Pons (tissue), 1 donor: ENCODE data around the gene THSD7B.
"Not testable (repeated sequence)": the region's sequence is repeated elsewhere in the genome, so short reads cannot be mapped to it uniquely, and the experiment has no call there.

Source experiments
- DNase-seq: peaks from one replicate; pipeline ENCODE4 v3.0.0-alpha.2; 2016; ENCODE audit warnings: low spot score

The THSD7B gene

DNA sequence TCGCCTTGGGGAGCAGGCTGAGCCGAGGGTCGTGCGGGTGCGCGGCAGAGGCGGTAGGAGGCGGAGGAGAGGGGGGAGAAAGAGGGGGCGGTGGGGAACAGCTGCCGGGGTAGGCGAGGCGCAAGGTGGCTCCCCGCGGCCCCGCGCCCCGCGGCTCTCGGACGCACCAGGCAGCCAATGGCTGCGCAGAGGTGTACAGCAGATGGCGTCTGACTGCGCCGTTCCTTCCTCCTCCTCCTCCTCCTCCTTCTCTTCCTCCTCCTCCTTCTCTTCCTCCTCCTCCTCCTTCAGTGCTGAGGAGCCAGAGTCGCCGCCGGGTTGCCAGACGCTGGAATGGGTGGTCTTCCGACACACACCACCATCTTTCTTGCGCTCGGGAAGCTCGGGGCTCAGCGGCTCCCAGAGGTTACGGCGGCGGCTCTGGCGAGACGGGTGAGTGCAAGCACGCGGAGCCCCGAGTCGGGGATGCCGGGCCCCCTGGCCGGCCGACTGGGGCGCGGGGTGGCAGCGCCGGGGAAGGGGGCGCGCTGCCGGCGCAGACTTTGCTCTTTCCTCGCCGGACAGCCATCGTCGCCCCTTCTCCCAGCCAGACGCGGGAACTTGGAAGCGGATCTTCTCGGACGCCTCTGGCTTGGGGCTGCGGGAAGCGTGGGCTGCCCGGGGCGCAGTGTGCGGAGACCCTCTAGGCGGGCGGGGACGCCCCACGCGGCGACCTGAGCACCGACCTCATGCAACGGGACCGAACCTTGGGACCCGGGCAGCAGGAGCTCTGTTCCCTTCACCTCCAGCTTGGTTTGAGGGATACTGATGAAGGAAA lies at the start of gene THSD7B:
Gene THSD7B (plus strand): TSS at position 290 of the 817 bp plus-strand sequence. CDS start 116,634 bp downstream, outside the sequence.
- DNase-seq: no peak

DNA sequence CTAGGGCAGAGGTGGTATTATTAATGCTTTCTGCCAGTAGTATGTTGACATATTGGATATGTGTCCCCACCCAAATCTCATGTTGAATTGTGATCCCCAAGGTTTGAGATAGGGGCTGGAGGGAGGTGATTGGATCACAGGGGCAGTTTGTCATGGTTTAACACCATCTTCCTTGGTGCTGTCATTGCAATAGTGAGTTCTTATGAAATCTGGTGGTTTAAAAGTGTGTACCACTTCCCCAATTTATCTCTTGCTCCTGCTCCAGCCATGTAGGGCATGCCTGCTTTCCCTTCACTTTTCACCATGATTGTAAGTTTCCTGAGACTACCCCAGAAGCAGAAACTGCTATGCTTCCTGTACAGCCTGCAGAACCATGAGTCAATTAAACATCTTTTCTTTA lies 47.1 kb upstream of the THSD7B start:
- DNase-seq: no peak

- DNase-seq: no peak
Observed at GRCh38 chr2:136727973-136728699, 37.2 kb upstream of the THSD7B start.

GRCh38 chr2:136736236-136736635 lies 29.1 kb upstream of the THSD7B start:
- no peak for DNase-seq

DNA sequence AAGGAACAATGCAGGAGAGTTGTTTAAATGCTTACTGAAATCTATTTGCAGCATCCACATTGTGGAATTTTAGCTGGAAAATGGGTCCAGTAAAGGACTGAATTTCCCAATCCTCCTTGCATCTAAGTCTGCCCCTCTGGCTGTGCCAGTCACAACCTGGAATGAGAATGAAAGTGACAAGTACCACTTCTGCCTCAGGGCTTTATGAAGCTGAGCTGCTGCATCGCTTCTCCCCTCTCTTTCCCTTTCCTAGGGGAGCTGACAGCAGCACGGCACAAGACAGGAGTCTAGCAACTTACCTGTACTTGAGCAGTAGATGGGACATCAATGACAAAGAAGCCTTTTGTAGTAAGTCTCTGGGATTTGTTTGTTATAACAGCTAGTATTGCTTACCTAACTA lies 27.3 kb upstream of the THSD7B start:
- DNase-seq: no peak

- no peak for DNase-seq
Observed at GRCh38 chr2:136741471-136741870, 23.9 kb upstream of the THSD7B start.

DNA sequence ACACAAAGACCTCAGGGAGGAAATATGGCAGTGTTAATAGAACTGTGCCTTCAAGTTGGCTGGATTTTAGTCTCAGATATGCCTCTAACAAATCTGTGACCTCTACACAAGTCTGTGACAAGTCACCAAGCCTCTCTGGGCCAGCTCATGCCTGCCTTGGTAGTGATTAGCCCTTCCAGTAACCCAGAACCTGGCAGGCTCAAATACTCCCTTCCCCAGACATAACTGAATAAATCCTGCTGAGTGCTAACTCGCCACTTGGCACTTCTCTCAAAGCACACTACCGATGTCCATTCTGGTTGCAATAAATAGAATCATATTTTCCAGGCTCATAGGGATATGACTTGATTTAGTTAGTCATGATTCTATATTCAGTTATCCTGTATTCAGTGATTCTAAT lies 15.3 kb upstream of the THSD7B start:
- no peak for DNase-seq

DNA sequence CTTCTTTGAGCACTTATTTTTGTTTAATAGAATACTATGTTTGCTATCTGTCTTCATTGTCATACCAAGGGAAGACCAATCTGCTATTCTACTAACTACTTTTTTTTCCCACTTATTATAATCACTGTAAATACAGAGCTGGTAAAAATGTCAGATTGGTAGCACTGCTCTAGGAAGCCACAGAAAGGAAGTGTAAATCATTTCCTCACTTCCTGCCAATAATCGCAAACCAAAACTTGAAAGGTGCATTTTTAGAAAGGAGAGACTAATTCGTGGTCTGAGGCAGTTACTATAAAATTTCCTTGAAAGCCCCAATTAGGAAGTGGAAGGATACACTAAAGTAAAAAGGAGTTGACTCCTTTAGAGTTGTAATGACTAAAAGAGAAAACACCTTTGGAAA lies 13.9 kb upstream of the THSD7B start:
- DNase-seq: no peak

DNA sequence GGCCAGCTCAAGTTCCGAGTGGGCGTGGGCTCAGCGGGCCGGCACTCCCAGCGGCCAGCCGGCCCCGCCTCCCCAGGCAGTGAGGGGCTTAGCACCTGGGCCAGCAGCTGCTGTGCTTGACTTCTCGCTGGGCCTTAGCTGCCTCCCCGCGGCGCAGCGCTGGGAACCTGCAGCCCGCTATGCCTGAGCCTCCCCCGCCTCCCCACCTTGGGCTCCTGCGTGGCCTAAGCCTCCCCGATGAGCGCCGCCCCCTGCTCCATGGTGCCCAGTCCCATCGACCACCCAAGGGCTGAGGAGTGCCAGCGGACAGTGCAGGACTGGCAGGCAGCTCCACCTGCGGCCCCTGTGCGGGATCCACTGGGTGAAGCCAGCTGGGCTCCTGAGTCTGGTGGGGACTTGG lies 6.8 kb upstream of the THSD7B start:
- not testable (repeated sequence) for DNase-seq

GRCh38 chr2:136764452-136765255 lies 691 bp upstream of the THSD7B start:
- DNase-seq: no peak

DNA sequence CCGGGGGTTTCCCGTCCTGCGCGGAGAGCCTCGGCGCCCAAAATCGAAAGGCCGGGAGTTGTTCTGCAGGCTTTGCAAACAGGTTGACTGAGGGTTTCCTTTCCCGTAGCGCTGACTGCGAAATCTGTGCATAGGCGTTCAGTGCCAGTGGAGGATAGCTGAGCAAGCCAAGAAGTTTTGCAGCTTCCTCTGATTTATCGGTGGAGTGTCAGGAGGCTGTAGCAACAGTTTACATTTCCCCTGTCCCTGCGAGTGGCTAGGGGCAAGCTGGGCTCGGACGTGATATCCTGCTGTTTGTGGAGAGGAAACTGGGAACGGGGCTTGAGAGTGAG lies 694 bp downstream of the THSD7B start:
- DNase-seq: no peak

- DNase-seq: no peak
Observed at GRCh38 chr2:136767030-136767429, 1.7 kb downstream of the THSD7B start.

DNA sequence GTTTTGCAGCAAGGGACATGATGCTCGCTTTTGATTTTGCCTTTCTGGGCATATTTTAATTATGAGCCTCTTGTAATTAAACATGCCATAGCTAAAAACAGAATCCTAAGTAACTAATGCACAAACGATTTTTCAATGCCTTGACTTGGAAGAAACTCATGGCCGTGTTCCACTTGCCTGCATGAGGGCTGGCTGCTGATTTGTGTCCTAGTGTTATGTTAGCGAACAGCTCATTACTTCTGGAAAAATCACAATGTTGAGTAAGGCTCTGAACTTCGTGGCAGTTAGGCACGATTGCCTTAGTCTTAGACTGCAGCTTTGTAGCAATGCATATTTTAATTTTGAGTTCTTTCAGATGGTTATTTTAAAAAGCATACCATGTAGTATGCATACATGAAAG lies 4.5 kb downstream of the THSD7B start:
- DNase-seq: no peak

DNA sequence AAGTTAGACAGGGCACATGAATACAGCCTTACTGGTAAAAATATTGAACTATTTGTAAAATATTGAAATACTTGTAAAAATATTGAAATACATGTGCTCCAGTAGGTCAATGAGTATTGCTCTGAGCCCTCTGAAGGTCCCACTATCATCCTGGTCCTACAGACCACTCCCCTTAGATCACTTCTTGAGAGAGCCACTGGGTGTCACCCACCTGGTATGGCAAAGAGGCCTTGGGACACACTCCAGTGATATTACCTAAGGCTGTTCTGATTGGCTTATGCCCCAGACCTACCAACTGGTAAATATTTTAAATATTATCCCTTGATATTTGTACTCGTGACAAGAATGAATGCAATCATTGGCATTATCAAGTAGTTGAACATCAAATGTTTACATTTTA lies 5.0 kb downstream of the THSD7B start:
- DNase-seq: no peak

DNA sequence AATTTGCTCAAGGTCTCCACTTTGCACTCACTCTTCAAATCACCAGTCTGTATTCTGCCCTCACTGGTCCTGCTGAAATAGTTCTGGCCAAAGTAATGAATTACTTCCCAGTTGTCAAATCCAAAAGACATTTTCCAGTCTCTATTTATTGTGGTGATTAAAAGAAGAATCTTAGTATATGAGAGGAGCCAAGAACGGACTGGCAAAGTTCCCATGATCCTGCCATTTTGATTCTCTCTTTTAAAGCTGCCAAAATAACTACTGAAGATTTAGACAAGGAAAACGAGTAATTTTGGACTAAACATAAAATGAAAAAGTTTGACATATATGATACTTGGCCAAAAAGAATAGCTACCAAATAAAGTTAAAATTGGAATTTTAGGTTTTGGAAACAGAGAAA lies 12.0 kb downstream of the THSD7B start:
- DNase-seq: no peak

DNA sequence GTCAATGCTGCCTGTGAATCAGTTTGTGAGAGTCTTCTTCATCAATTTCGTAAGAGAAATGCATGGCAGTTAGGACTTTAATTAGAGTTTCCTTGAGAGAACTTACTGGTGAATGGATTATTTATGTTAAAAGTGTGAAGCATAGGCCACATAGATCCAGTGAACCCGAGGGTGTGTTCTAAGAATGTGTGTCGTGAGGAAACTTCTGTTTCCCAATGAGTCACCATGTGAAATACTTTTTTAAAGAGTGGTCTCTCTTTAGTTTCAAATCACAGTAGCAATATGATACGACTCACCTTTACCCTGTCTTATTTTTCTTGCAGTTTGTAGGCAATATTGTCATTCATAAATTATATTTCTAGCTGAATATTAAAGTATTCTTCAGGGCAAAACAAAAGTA lies 18.5 kb downstream of the THSD7B start:
- no peak for DNase-seq

DNA sequence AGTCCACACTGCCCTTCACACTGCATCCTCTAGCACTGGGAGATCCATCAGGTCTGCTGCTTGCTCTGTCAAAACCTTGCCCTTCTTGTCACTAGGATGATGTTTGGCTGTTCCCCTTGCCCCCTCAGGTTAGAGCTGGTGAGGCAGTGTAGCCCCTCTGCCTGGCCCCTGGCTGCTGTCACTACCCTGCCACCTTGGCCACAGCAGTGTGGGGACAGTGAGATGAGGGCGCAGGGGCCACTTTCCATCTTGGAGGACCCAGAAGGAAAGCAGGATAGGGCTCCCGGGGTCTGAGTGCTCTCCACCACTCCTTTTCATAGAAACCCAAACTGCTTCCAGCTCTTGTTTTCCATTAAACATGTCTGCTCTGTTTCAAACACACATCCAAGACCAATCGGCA lies 19.9 kb downstream of the THSD7B start:
- no peak for DNase-seq

- DNase-seq: no peak
Observed at GRCh38 chr2:136787970-136788369, 22.6 kb downstream of the THSD7B start.

DNA sequence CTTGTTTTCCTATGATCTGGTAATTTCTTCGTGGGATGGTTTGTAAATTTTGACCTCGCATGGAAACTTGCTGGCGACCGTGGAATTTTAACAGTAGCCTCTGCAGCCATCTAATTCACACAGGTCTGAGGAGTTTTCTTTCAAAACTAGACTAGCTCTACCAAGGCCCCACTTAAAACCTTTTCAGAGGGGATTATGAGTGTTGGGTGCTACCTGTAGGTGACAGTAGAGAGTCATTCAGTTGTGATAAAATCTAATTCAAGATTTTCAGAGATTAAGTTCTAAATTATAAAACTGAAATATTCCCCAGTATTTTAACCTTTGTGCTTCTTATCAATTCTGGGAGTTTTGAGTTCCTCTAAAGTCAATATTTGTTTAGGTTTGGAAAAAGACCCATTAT lies 31.0 kb downstream of the THSD7B start:
- no peak for DNase-seq

DNA sequence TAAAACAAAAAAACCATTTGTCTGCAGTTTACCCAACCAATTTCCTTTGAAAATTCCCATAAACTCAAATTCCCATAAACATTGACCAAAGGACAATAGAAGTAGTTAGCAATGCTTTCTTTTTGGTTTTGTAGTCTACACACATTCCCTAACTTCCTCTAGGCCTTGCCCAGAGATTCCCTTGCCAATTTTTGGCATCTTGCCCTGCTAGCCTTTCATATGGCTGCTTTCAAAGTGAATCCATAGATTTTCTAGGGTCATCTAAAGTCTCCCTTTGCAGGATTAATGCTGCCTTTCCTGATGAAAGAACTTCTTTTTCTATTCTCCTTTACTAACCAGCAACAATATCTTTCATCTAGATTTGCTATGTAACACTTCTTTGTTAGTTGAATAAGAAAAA lies 33.4 kb downstream of the THSD7B start:
- DNase-seq: no peak

DNA sequence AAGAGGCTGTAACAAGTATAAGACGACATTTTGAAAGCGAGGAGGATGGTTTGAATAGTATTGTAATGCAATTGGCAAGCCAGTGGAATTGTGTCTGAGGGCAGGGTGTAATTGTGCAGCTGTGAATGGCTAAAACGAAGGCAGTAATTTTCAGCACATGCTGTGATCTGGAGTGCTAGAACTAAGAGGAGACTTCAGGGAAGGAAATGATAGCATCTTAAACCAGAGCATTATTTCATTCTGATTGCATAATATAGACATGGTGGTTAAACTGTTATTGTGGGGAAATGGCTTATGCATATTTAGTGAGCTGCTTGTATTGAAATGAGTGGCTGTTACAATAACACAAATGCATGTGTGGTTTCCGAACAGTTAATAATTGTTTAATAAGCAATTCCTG lies 36.3 kb downstream of the THSD7B start:
- DNase-seq: no peak

GRCh38 chr2:136809998-136810397 lies 44.7 kb downstream of the THSD7B start:
- no peak for DNase-seq

DNA sequence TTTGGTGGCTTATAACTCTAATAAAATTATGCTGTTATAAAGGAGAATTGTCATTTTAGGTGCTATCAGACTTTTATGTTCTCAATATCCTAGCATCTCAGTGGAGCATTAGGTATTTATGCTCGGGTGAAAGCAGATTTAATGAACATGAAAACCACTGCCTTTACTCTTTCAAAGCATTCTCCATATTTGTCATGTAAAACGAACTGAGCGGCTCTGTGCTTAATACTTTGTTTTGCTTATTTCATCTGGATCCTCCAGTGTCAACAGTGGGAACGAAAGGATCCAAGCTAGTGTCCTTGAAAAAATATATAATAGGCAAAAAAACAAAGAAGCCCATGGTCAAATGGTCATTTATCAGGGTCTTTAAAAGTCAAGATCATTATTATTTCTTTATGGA lies 53.5 kb downstream of the THSD7B start:
- DNase-seq: no peak
